LoVo (cell line): Measurements from ENCODE around the gene KRT1.
A peak's percentile ranks its signal among the peaks of the same experiment; 100 is the strongest.

ENCODE experiments used
- DNase-seq: peaks from one replicate; pipeline ENCODE4 v3.0.0-alpha.2; 2016; ENCODE audit warnings: low spot score

The KRT1 gene

DNA sequence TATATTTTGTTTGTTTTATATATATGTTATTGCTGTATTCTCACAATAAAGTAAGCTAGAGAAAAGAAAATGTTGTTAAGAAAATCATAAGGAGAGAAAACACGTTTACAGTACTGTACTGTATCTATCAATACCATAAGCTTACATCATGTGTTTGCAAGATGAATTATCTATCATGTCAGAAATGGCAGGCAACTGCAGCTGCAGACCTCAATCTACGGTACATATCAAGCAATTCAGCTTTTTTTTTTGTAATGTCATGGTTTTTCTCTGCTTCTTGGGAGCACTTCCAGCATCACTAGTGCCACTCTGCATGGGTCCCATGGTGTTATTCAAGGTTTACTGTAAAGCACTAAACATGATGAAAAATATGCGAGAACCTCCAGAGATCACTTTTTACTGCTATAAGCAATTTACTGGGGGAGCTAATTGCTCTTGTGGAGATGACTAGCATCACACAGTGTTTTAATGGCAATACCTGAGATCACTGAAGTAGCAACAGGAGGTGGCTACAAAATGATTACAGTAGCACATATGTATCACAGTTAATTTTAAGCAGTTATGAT is 19.2 kb downstream of the KRT1 start:
- DNase-seq = no peak

DNA sequence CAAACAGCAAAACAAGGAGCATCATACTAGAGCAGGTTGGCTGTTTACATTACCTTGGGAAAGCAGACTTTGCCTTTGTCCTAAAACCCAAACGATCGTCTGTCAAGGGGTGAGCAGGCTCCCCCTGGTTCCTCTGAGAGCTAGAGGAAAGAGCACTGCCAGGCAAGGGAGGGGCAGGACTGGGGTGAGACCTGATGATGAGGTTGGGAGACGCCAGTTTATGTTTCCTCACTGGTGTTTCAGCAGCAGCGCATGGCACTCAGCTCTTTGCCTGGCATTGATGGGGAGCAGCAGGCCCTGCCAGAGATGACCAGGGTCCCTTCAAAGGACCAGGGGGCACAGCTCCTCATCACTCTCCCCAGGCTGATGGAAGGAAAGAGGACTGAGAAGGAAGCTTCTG is 20.3 kb downstream of the KRT1 start:
- DNase-seq = no peak

DNA sequence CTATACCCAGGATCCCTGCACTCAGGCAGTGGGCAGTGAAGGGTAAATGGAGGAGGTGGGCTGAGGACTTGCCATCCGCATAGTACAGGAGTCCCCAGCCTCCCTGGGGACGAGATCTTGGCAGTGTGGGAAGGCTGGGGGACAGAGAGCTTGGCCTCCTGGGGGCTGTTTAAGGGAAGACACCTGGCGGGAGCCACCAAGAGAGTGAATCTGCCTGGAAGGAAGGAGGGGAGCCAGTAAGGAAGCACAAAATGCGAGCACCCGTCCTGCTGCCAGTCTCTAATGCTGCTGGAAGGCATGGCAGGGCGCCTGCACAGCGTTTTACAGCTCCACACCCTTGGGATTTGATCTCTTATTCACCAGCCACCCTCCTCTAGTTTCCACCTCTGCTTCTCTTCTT is 20.8 kb downstream of the KRT1 start:
- DNase-seq = no peak

DNA sequence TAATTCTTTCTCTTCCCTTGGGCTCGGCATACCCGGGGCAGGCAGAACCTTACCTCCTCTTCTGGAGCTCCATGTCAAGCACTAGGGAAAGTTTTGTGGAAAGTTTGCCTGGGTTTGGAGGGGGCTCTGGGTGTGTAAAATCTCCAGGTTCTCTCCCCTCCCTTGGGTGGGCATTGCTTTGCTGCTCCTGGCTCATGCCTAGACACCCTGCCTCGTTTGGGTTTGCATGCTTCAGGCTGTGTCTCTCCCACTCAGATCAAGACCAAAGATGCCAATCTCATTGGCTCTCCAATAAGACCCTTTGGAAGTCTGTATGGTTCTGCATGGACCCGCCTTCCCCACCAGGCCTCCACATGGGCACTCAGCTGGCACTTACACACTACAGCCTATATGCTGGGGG is 22.0 kb downstream of the KRT1 start:
- no peak for DNase-seq

DNA sequence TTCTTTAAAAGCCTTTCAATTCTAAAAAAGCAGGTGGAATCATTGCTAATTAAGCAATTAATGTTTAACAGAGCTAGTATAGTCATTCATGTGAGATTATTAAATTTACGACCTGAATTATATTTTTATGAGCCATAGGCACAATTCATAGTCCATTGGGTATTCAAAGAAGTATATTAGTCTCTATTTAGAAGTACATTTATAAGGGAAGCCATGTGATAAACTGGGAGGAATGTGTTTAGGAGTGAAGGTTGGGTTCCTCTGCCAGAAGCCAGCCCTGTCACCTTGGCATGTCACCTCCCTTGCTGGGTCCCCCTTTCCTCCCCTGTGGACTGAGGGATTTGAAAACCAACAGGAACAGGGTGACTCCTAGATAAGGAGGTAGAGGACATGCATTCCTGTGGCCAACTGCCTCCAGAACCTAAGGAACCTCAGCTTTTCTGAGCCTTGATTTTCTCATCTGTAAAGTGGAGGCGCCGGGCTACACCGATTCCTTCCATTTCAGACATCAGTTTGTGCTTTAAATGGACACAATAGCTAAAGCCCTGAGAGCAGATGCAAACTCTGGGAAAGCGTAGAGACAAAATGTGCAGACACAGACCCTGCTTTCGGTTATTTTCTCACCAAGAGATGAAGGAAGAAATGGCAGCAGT is 22.8 kb downstream of the KRT1 start:
- DNase-seq = no peak

DNA sequence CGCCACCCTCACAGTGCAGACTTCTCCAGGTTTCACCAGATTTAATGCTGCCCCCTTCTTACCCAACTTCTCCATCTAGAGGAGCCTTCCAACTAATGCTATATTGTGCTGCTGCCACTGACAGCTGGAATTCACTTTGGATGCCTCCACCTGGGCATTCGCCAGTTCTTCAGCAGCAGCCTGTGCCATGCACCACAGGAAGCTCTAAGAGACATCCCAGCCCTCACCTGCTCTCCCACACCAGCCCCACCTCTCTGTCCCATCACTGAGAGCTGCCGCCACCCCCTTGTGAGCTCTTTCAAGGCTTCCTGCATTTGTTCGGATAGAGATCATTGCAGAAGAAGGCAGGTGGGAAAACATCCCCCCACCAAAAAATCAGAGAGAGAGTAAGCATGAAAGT is 23.6 kb downstream of the KRT1 start:
- DNase-seq = no peak

DNA sequence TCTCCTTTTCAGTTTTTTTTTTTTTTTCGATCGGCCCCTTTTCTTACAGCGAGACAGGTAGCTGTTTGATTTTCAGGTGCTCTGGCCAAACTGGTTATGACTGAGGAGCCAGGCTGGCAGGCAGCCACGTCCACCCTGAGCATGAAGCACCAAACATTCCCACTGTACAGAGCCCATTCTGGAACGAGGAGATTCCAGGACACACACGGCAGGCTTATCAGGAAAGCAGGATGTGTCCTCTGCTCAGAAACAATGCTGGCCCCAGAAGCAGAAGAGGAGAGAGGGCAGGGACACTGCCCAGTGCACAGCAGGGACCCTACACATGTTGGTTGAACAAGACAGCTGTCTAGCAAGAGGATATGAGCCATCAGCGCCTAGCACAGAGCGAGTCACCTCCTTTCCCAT is 24.5 kb downstream of the KRT1 start:
- no peak for DNase-seq

DNA sequence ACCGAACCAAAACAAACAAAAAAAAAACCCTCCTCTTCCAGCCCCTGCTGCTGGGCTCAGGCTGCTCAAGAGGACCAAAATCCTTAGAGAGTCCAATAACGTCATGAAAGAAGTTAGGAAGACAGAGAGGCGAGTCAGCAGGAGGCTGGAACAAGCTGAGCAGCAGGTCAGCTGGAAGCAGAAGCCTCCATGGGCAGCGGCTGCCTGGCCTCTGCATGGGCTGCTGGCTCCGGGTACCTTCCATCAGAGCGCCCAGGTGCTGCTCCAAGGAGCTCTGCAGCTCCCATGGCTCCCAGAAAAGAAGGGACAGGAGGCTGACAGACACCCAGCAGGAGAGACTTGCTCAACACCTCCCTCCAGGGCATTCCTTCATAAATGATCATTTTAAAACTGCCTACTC is 25.0 kb downstream of the KRT1 start:
- no peak for DNase-seq

DNA sequence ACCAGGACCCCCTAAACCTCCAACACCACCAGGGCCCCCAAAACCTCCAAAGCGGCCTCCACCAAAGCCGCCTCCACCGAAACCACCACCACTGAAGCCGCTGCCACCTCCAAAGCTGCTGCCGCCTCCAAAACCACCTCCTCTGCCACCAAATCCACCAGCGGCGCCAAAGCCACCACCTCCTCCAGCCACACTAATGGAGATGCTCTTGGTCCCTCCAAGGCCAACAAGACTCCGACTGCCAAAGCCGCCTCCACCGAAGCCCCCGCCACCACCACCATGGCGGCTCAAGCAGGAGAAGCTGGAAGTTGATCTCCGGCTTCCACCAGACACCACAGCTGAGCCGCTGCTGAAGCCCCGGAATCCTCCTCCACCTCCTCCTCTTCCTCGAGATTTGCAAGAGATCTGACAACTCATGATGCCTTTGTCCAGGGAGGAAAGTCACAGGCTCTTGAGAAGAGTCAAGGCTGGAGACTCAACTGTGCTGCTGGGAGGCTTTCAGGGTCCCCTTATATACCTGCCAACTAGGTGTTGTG is 28.4 kb downstream of the KRT1 start, which contains the start of gene KRT2:
Gene KRT2 (minus strand): TSS at position 486 of the 536 bp plus-strand sequence. CDS start 69 bp downstream, at position 417.
- no peak for DNase-seq

DNA sequence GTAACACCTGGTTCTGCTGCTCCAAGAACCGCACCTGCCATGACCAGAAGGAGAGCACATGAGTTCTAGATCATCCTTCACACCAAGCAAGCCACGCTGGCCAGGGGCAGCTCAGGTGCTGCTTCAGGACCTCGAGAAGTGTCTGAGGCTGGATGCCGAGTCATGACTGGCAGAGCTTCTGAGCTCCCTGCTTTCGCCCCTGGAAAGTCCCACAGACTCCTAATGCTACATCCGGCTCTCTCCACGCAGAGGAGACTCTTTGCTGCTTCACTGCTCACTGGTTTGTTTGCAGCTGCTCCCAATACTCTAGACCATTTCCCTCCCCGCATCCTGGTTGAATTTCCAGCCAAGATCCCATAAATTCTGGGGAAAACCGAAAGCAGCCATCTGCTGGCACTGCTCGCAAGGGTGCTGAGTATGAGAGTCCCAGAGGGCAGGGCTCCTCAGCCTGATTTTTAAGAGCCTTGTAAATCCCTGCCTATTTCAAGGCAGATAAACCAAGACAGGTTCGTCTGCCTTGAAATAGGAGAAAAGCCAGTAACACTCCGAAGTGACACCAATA is 29.6 kb downstream of the KRT1 start:
- peak; percentile 20 for DNase-seq

DNA sequence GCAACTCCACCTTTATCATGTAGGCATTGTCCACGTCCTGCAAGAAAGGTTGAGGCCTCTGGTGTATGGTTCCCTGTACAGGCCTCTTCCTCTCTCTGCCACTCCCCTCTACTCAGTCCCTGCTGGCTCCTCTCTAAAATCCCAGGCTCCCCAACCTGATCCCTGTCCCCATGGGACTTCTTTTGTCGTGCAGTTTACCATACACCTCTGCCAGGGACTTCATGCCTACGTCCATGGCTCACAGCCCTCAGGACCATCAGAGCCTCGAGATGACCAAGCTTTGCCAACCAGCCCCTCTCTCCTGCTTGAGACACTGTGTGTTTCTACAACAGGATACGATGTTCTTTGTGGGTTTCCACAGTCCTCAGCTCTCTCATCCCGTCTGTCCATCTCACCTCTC is 31.1 kb downstream of the KRT1 start:
- no peak for DNase-seq

DNA sequence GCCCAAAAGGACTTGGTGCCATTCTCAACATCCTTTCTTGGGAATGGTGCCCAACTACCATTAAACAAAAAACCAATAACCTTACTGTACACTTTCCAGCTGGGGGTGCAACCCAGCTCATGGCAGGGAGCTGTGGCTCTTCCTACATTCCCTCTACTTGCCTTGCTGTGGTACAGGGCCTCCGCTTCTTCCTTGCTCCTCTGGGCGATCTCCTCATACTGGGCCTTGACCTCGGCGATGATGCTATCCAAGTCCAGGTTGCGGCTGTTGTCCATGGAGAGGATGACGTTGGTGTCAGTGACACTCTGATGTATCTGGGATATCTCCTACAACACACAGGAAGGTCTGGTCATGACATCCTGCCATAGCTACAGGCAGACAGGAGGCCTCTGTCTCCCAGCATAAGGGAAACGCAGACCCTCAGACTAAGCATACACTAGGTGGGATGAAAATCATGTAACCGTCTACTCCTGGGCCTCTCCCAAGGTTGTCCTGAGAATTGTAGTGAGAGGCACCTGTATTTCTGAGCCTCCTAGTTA is 32.1 kb downstream of the KRT1 start:
- DNase-seq = no peak

DNA sequence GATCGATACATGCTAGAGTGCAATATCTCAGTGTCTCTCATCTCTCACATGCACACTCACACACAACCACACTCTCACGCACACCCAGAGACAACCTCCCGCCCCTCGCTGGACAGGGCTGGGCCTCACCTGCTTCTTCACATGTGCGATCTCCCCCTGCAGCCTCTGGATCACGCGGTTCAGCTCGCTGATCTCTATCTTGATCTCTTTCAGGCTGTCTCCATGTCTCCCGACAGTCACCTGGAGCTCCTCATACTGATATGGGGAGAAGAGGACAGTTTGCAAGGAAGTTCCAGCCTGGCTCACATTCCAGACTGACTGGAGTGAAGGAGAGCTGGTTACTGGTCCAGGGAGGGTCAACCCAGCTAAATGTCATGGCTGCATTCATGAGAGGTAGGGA is 32.6 kb downstream of the KRT1 start:
- no peak for DNase-seq

DNA sequence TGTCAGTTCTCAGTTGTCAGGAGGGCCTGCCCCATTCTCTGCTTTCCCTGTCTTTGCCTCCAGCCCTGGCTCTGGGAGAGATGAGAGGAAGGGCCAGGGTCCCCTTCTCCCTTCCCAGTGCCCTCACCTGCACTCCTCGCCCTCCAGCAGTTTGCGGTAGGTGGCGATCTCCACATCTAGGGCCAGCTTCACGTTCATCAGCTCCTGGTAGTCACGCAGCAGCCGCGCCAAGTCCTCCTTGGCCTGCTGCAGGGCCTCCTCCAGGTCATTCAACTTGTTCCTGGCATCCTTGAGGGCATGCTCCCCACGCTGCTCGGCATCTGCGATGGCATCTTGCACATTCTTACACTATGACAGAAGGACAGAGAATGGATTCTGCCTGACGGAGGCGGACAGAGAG is 33.6 kb downstream of the KRT1 start:
- no peak for DNase-seq

DNA sequence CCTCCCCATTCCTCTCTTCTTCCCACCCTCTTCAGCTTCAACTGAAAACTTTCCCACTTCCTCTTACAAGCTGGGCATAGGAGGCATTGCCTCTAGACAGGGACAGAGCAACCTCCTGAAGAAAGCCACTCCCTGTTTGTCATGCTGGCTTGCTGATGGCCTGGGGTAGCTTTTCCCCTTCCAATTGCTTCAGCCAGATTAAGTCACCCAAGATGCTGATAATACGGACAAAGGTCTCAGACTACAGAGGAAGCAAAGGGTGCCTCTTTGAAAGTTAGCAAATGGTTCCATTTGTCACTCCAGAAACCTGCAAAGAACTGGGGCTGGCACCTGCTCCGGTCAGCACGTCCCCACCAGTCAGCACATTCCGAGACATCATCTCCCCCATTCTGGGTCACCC is 34.2 kb downstream of the KRT1 start:
- DNase-seq = no peak

DNA sequence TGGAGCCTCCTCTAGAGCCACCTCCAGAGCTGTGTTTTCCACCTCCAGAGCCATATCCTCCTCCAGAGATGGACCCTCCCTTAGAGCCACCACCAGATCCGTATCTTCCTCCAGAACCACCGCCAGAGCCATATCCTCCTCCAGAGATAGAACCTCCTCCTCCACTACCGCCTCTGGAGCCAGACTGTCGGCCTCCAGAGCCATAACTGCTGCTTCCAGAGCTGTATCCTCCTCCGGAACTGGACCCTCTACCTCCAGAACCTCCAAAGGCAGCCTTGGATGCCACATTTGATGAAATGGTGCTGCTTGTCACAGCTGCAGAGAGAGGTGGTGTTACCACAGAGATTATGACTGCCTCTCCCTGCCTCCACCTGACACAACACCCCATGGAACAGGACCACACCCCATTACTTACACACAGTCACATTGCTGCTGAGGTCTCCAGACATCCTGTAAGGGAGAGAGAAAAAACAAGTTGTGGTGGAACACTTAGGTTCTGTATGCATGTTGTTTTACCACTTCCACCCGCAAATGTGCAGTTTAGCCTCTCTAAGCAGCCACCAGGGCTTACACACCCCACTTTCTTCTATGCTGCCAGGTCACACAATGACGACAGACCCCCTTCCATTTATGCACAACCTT is 35.0 kb downstream of the KRT1 start:
- DNase-seq = no peak

DNA sequence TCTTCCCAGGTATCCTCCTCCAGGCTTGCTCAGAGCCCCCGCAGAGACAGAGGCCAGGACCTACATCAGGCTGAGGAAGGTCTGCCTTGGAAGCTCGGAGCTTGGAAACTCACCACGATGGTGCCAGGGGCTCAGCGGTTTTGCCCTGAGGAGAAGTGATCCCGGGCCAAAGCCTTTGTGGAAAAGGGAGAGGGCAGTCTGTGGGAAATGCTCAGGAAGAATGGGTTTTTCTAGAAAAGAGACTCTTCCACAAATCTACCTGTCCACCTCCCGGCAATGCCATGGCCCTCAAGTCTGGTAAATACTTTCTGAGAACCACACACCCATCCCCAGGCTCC is 36.2 kb downstream of the KRT1 start:
- DNase-seq = no peak

DNA sequence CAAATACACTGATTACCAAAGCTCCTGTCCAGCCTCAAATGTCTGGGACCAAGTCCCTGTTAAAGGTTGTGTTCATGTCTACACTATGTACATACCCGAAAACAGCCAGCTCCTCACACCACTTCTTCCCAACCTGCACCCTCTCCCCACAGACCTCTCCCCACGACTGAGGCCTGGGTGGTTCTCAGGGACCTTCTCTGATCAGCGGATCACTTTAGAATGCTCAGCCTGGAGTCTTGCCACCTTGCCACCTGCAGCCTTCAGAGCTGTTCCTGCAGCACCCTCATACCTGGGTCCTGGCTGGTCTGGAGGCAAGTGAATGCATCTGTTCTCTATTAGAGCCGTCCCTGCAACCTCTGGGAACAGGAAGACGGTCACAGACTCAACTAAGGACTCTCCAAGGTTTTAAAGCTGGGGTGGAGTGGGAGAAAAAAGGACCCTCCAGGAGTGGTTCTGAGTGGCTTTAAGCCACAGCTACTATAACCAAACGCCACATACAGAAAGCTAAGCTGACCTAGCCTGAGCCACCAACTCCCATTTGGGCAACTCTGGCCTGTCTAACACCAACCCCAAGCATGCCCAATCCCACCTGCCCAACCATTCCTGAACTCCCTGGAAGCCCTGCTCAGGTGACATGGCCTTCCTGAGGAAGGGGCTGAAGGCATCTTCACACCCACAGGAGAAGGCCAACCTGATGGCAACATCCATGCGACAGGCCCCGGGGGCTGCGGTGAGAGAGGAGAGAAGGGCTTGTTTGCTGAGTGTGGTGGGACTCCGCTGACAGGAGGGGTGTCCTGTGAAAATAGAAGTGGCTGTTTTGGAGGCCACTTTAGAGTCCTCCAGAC is 36.8 kb downstream of the KRT1 start:
- no peak for DNase-seq

DNA sequence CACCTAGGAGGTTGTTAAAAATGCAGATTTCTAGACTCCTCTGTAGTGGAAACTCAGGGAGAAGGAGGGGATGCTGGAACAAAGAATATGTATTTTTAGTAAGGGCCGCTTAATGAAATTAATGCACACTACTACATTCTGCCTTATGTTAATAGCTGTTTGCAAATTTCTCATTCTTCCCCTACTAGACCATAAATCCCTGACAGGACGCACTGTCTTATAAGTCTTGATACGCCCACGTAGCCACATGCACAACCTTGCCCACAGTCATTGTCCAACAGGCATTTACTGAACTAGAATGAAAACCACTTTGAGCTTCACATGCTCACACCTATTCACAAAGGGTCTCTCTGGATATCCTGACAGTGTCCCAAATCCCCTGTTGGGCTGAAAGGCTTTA is 38.7 kb downstream of the KRT1 start:
- no peak for DNase-seq

DNA sequence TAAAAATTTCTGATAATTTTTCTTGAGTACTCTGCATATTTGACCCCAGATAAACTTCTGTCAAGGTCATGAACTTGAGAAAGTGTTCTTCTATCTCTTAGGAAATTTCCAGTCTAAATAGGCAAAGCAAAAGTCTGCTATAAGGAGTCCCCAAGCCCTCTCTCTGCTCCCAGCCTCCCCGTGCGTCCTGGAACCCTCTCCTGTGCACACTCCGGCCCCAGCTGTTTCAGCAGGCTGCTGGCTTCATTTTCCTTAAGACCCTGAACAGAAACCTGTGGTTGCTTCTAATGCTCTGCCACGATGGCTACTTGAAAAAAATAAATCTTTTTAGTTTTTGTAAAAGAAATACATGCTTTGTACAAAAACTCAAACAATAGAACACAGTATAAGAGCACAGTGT is 42.9 kb downstream of the KRT1 start:
- DNase-seq = no peak

DNA sequence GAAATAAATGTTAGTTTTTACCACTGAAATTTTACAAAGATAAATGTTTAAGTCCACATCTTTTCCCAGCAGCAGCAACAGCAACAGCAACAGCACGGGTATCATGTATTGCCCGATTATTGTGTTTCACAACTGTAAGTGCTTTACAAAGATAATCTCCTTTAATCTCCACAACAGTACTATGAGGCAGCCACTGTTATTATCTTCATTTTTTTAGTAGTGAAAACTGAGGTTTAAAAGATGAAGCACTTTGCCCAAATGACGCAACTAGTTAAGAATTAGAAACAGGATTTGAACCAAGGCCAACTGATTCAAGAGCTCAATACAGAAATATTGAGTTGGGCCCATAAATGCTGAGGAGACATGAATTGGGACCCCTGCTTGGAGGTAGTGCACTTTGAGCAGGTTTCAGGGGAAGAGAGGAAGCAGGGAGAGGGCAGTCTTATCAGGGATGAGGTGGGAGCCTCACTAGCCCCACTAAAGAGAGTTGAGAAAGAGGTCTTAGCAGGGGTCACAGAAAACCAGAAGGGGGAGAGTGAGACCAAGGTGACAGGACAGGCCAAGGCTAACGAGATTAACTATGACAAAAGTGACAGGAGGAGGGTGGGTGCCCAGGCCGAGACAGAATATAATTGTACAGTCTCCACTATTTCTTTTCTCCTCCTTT is 43.5 kb downstream of the KRT1 start:
- no peak for DNase-seq

DNA sequence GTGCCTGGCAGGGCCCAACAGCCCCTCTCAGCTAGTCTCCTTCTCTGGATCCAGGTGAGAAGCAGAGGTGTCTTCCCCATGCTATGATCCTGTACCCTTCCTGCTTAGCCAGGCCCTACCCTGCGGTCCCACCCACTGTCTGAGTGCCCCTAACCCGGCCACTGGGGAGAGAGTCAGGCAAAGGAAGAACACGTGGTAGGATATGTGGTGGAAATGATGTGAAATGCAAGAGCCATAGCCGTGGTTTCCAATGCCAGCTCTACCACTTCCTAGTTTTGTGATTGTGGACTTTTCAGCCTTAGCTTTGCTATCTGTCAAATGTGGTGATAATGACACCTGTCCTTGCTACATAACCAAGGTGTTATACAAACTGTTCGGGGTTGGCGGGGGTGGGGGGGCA is 44.0 kb downstream of the KRT1 start:
- no peak for DNase-seq
